ENCODE measurements around the gene FPGS. TPM values are rescaled to one million over a fixed set of nuclear protein-coding genes. Genes with fewer than 3 reads are reported as not detected.
A peak's percentile ranks its signal among the peaks of the same experiment; 100 is the strongest.

FPGS gene
- total and polyA plus RNA-seq, 2 donors (not counting 1 experiment from before 2014, with no cell fraction given): 103 to 136 TPM

GRCh38 chr9:127786773-127787104, 15.9 kb upstream of the FPGS start:
- H3K4me1 ChIP-seq (ENCODE audit: control insufficient read depth in 2 of 2, insufficient read depth in 2 of 2, low read length in 2 of 2): peaks cover 40 to 46% of the 10 kb centered on the region in 2 donors

More at GRCh38 chr9:127786773-127787104, 15.9 kb upstream of the FPGS start:
- peaks cover 53% of the 10 kb centered on the region for H3K4me1 Mint-ChIP-seq
- no peaks in the 10 kb centered on the region for H3K27me3 Mint-ChIP-seq
- peaks cover 55% of the 10 kb centered on the region for H4K20me1 ChIP-seq (ENCODE audit: control insufficient read depth, insufficient read depth, low read length, poor library complexity, severe bottlenecking)
- H3K36me3 ChIP-seq (replicated peaks in 1 of 2; ENCODE audit: control extremely low read depth in 1 of 2, control insufficient read depth in 1 of 2, extremely low read depth in 1 of 2, insufficient read depth in 2 of 2, low read length in 1 of 2): peaks cover 0 to 48% of the 10 kb centered on the region in 2 experiments
- DNase-seq (no peak), ATAC-seq (ENCODE audit: low read depth) (no peak)
- H2AFZ ChIP-seq (ENCODE audit: insufficient read depth, low read depth, low read length, poor library complexity, severe bottlenecking): peak overlapping the region; percentile 72
- H3K9ac ChIP-seq (ENCODE audit: low read length): peak overlapping the region; percentile 97
- peak overlapping the region; percentile 88 for H3K27ac Mint-ChIP-seq
- H3K4me2 ChIP-seq (replicated peaks; ENCODE audit: low read depth, low read length, poor library complexity, severe bottlenecking): peak overlapping the region; percentile 95
- POLR2A ChIA-PET: interaction anchor here (0.6 to 2.0 kb wide), 3 partner anchors 12 to 134 kb away, joined by 3 to 11 read pairs (median 3); partner anchors contain the start of gene FPGS
- CTCF ChIA-PET: interaction anchor here (1.0 to 5.0 kb wide), 9 partner anchors 8 to 283 kb away, joined by 3 to 33 read pairs (median 7); partner anchors contain the start of gene SH2D3C
- 0% methylated on average over 1 of the region's 12 CpGs for WGBS (ENCODE audit: insufficient coverage)
- H3K9me3 Mint-ChIP-seq (ENCODE audit: insufficient read depth): no peaks in the 10 kb centered on the region
- peak overlapping the region; percentile 28 to 99 (median 88) for H3K4me3 ChIP-seq (ENCODE audit: control extremely low read depth in 1 of 5, extremely low read depth in 1 of 5, insufficient read depth in 1 of 5, low read depth in 2 of 5, low read length in 4 of 5)
- H3K27me3 ChIP-seq (replicated peaks in 1 of 4; ENCODE audit: control extremely low read depth in 1 of 4, control insufficient read depth in 3 of 4, insufficient read depth in 4 of 4, low read length in 3 of 4): no peaks in the 10 kb centered on the region
- intact Hi-C loops (cut with micrococcal nuclease): loop anchor here (1.0 to 5.0 kb wide), 3 partner anchors 16 to 281 kb away; partner anchors contain the start of genes FPGS, NAIF1 and SLC25A25
- H3K79me2 ChIP-seq (ENCODE audit: control insufficient read depth, insufficient read depth, low read length): peaks cover 75% of the 10 kb centered on the region
- H3K9me3 ChIP-seq (ENCODE audit: control extremely low read depth in 1 of 3, control insufficient read depth in 2 of 3, insufficient read depth in 1 of 3, low read length in 2 of 3): no peaks in the 10 kb centered on the region
- peak overlapping the region; percentile 63 to 87 for H3K27ac ChIP-seq (ENCODE audit: low read length in 2 of 2)
- H3K4me3 Mint-ChIP-seq: peak overlapping the region; percentile 90
- TF ChIP-seq CTCF (IDR thresholded peaks at IDR 0.05) (peak; percentile 70), EZH2 (IDR thresholded peaks at IDR 0.05; ENCODE audit: borderline replicate concordance, insufficient read depth, low read depth, low read length, poor library complexity, severe bottlenecking) (no peak)

Measured in B cell (primary cell).